Coronary artery (tissue), 2 donors: ENCODE results near the gene EPHA5.
"Not testable (repeated sequence)": the region's sequence is repeated elsewhere in the genome, so short reads cannot be mapped to it uniquely, and the experiment has no call there.

Experiments used
- DNase-seq: peaks from one replicate; pipeline ENCODE4 v3.0.0-alpha.2; 2017; ENCODE audit warnings: low spot score
- H3K27ac ChIP-seq, 2 donors: fragments of 200-600 bp; sonication (generic); one replicate each; pipeline ENCODE4 v1.5.1; 2016 to 2019
- H3K4me3 ChIP-seq: fragments of 200-600 bp; sonication (generic); 2 replicates; pipeline ENCODE4 v1.5.1; 2016; ENCODE audit warnings: mild to moderate bottlenecking, moderate library complexity
- CTCF ChIP-seq: fragments of 200-600 bp; sonication (generic); IDR thresholded peaks from one replicate; pipeline ENCODE4 v1.5.1; 2019; ENCODE audit warnings: antibody characterized with exemption

EPHA5 gene

DNA sequence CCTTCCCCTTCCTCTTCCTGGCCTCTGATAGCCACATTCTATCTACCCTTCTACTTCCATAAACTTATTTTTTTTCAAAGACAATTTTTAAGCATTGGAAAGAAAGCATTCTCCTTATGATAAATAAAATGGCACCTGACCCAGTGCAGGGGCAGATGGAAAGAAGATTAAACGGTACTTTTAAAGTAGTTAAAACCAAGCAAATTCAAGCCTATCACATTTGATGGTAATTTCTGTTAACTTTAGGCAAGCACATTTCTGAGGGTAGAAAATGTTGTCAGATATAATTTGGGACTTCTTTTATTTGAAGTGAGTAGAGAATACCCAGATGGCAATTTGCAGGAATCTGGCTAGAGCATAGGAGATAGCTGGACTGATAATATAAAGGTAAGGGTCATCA is 332.9 kb downstream of the EPHA5 start:
- TF ChIP-seq CTCF, result no peak
- no peak for DNase-seq
- Histone ChIP-seq H3K27ac (no peak overlapping the region), H3K4me3 (no peak overlapping the region)

GRCh38 chr4:65336465-65336864 is 333.8 kb downstream of the EPHA5 start:
- DNase-seq, result no peak
- H3K4me3 ChIP-seq, result no peak overlapping the region
- TF ChIP-seq CTCF, result no peak
- H3K27ac ChIP-seq, result no peak overlapping the region

DNA sequence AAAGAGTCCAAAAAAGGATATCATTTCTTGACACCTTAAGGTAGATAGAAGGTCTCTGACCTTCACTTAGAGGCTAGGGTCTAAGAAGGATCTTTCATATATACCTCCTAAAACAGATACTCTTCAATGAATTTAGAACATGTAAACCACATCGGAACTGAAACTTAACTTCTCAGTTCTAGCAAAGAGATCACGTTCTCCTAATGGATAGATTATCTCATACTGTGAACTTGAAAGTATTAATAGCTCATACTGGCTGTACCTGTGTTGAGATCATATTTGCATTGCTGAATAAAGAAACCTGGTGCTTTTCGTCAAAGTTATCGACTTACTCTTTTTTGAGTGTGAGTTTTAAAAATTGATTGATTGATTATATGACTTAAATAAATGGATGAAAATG is 353.8 kb downstream of the EPHA5 start:
- no peak for TF ChIP-seq CTCF
- H3K27ac ChIP-seq, result no peak overlapping the region
- DNase-seq, result no peak
- H3K4me3 ChIP-seq, result no peak overlapping the region

DNA sequence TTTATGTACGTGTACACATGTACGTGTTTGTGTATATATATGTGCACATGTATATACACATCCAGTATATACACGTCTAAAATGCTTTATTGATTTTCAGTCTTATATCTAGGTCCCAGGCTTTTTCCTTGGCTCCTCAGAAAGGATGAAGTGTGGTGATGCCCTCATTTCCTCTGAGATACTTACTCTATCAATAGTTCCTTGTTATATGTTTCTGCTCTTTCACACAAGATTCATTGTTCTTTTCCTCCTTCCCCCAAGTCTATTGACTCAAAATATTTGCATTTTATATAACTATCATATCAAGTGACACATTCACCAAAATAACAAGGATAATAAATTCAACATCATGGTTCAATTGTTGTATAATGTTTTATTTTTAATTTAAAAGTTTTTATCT is 359.2 kb downstream of the EPHA5 start:
- TF ChIP-seq CTCF, result no peak
- no peak overlapping the region for H3K4me3 ChIP-seq
- no peak overlapping the region for H3K27ac ChIP-seq
- DNase-seq, result no peak

- TF ChIP-seq CTCF, result no peak
- no peak for DNase-seq
- Histone ChIP-seq H3K27ac (no peak overlapping the region), H3K4me3 (no peak overlapping the region)
These were observed 359.7 kb downstream of the EPHA5 start for GRCh38 chr4:65310586-65310985.

GRCh38 chr4:65308626-65309025 is 361.7 kb downstream of the EPHA5 start:
- H3K27ac ChIP-seq, H3K4me3 ChIP-seq, DNase-seq: not testable (repeated sequence)

DNA sequence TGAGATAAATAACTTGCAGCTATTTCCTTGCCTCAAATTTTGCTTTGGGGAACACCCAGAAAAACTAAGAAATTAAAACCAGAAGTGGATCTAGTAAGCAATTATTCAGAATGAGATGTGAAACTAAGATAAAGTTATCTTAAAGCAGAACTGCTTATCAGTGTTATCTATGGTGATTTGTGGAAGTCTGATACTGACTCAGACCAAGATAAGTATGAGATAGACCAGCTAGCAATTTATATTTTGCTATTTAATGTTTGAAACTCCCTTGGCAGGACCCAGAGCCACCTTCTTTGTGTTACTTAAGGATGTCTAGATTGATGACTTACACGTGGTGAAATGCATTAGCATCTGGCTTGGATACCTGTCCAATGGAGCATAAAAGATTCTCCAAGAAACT is 368.1 kb downstream of the EPHA5 start:
- no peak for DNase-seq
- no peak for TF ChIP-seq CTCF

GRCh38 chr4:65296246-65296645 is 374.0 kb downstream of the EPHA5 start:
- H3K4me3 ChIP-seq, result no peak overlapping the region
- no peak for TF ChIP-seq CTCF
- DNase-seq, result no peak
- H3K27ac ChIP-seq, result no peak overlapping the region

More for the DNA sequence above, 368.1 kb downstream of the EPHA5 start:
- H3K4me3 ChIP-seq, result no peak overlapping the region
- no peak overlapping the region for H3K27ac ChIP-seq
